ENCODE measurements around the gene PPP2R2C.

DNA sequence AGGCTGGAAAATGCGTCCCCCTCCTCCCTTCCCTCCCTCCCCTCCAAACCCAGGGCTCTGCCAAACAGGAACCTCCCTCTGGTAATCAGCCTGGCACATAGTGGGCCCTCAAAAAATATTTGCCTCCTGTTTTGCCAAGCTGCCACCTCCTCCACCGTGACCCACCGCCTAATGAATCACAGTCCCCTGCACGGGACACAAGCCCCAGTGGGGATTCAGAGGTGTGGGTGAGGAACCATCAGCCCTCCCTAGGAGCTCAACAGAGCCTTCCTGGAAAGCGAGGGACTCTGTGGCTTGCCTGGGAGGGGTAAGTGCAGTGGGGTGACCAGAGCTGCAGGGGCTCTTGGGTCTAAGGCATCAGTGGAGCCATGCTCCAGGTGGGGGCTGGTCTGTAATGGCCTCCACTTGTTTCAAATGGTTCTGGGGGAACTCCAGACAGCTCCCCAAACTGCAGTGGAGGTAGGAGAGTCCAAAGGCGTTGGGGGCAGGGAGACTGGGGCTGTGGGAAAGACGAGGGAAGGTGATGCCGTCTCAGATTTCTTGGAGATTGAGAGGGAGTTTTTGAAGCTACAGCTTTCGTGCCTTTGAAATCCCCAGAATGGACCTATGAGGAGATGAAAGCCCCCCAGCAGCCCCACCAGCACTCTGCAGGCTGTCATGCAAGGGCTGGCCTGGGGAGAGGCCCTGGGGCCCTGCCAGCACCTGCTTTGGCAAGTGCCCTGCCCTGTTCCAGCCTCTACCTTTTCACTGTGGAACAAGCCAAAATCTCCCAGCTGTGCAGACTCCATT is 1.0 kb upstream of the PPP2R2C start:
- TF ChIP-seq, protein P1, sequence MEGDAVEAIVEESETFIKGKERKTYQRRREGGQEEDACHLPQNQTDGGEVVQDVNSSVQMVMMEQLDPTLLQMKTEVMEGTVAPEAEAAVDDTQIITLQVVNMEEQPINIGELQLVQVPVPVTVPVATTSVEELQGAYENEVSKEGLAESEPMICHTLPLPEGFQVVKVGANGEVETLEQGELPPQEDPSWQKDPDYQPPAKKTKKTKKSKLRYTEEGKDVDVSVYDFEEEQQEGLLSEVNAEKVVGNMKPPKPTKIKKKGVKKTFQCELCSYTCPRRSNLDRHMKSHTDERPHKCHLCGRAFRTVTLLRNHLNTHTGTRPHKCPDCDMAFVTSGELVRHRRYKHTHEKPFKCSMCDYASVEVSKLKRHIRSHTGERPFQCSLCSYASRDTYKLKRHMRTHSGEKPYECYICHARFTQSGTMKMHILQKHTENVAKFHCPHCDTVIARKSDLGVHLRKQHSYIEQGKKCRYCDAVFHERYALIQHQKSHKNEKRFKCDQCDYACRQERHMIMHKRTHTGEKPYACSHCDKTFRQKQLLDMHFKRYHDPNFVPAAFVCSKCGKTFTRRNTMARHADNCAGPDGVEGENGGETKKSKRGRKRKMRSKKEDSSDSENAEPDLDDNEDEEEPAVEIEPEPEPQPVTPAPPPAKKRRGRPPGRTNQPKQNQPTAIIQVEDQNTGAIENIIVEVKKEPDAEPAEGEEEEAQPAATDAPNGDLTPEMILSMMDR (conservative IDR thresholded peaks at IDR 0.05; ENCODE audit: low read length) = no peak
- TF ChIP-seq EZH2phosphoT487 (IDR thresholded peaks at IDR 0.05; ENCODE audit: borderline replicate concordance, low read depth, low read length) = no peak

Data from OCI-LY7 (cell line).